ENCODE results near the gene PLVAP. TPM values are rescaled to one million over a fixed set of nuclear protein-coding genes. Genes with fewer than 3 reads are reported as not detected.

Gene PLVAP
- total and polyA plus RNA-seq, 9 of the 15 experiments (the other 6 are each of a cell fraction or from before 2014, with no cell fraction given), result 0.09 to 0.84 (median 0.51) TPM; not detected in 4

DNA sequence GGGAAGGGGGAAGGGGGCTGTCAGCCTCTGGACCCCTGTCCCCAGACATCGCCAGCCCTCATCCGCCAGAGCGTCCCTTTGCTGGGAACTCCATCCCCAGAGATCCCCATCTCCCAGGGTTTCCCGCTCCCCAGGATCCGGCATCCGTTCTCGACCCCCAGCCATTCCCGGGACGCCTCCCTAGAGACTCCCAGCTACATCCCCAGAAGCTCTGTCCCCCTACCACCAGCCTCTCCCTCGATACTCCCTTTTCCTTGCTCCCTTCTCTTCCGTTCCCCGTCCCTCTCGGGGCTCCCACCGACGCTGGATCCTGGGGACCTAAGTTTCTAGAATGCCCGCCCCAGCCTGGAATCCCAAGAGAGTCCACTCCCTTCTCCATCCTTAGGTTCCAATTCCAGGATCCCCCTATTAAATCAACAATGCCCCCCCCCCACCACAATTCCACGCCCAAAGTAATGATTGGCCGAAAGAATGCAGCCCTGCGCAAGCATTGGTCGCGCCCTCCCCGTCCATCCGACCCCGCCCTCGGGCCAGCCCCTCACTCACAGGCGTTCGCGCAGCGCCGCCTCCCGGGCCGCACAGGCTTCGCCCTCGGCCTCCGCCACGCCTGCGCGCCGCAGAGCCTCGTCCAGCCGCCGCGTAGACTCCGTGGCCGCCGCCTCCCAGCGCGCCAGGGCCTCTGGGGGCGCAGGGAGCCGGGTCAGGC is 13.7 kb upstream of the PLVAP start (continued):
- TF ChIP-seq, protein P1, sequence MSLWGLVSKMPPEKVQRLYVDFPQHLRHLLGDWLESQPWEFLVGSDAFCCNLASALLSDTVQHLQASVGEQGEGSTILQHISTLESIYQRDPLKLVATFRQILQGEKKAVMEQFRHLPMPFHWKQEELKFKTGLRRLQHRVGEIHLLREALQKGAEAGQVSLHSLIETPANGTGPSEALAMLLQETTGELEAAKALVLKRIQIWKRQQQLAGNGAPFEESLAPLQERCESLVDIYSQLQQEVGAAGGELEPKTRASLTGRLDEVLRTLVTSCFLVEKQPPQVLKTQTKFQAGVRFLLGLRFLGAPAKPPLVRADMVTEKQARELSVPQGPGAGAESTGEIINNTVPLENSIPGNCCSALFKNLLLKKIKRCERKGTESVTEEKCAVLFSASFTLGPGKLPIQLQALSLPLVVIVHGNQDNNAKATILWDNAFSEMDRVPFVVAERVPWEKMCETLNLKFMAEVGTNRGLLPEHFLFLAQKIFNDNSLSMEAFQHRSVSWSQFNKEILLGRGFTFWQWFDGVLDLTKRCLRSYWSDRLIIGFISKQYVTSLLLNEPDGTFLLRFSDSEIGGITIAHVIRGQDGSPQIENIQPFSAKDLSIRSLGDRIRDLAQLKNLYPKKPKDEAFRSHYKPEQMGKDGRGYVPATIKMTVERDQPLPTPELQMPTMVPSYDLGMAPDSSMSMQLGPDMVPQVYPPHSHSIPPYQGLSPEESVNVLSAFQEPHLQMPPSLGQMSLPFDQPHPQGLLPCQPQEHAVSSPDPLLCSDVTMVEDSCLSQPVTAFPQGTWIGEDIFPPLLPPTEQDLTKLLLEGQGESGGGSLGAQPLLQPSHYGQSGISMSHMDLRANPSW (CRISPR knock-in tag; IDR thresholded peaks at IDR 0.05), result no peak
- TF ChIP-seq GABPA (tag; conservative IDR thresholded peaks at IDR 0.05; ENCODE audit: low read depth), result no peak
- TF ChIP-seq ZNF764 (CRISPR knock-in tag; IDR thresholded peaks at IDR 0.05; ENCODE audit: low read depth), result no peak
- TF ChIP-seq RBFOX2 (IDR thresholded peaks at IDR 0.05; ENCODE audit: low read depth, low read length), result peak; percentile 51
- TF ChIP-seq ZBTB1 (CRISPR knock-in tag; IDR thresholded peaks at IDR 0.05; ENCODE audit: borderline replicate concordance, low read depth), result no peak
- TF ChIP-seq EGR1 (conservative IDR thresholded peaks at IDR 0.05), result no peak
- no peak for TF ChIP-seq SAFB2 (IDR thresholded peaks at IDR 0.05; ENCODE audit: borderline replicate concordance, low read depth, low read length, severe bottlenecking)
- no peak for TF ChIP-seq BRD4 (IDR thresholded peaks at IDR 0.05)
- TF ChIP-seq NCOA2 (IDR thresholded peaks at IDR 0.05; ENCODE audit: partially characterized antibody in 2 of 2), result no peak
- 0 out of 2 replicates have a peak, but pooled peaks have one; percentile 10 for TF ChIP-seq TCF3 (CRISPR knock-in tag; IDR thresholded peaks at IDR 0.05)
- peak; percentile 54 for TF ChIP-seq FIP1L1 (IDR thresholded peaks at IDR 0.05; ENCODE audit: low read depth, low read length, poor library complexity, severe bottlenecking)
- no peak for TF ChIP-seq SMARCE1 (IDR thresholded peaks at IDR 0.05)
- peak; percentile 80 to 82 for TF ChIP-seq RAD21 (CRISPR knock-in tag; conservative IDR thresholded peaks at IDR 0.05 in 1 of 2, IDR thresholded peaks at IDR 0.05 in 1 of 2)
- TF ChIP-seq, protein P2, sequence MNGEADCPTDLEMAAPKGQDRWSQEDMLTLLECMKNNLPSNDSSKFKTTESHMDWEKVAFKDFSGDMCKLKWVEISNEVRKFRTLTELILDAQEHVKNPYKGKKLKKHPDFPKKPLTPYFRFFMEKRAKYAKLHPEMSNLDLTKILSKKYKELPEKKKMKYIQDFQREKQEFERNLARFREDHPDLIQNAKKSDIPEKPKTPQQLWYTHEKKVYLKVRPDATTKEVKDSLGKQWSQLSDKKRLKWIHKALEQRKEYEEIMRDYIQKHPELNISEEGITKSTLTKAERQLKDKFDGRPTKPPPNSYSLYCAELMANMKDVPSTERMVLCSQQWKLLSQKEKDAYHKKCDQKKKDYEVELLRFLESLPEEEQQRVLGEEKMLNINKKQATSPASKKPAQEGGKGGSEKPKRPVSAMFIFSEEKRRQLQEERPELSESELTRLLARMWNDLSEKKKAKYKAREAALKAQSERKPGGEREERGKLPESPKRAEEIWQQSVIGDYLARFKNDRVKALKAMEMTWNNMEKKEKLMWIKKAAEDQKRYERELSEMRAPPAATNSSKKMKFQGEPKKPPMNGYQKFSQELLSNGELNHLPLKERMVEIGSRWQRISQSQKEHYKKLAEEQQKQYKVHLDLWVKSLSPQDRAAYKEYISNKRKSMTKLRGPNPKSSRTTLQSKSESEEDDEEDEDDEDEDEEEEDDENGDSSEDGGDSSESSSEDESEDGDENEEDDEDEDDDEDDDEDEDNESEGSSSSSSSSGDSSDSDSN (IDR thresholded peaks at IDR 0.05; ENCODE audit: borderline replicate concordance in 1 of 2, low read depth in 2 of 2, low read length in 2 of 2), result 0 out of 4 replicates have a peak, but pooled peaks of 1 of the 2 experiments have one; percentile 34
- no peak for TF ChIP-seq NCOR1 (IDR thresholded peaks at IDR 0.05)
- TF ChIP-seq, protein P3, sequence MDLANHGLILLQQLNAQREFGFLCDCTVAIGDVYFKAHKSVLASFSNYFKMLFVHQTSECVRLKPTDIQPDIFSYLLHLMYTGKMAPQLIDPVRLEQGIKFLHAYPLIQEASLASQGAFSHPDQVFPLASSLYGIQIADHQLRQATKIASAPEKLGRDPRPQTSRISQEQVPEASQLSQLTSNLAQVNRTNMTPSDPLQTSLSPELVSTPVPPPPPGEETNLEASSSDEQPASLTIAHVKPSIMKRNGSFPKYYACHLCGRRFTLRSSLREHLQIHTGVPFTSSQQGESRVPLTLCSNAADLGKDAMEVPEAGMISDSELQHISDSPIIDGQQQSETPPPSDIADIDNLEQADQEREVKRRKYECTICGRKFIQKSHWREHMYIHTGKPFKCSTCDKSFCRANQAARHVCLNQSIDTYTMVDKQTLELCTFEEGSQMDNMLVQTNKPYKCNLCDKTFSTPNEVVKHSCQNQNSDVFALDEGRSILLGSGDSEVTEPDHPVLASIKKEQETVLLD (IDR thresholded peaks at IDR 0.05), result 0 out of 2 replicates have a peak, but pooled peaks have one; percentile 52
- 0 out of 2 replicates have a peak, but pooled peaks have one; percentile 19 for TF ChIP-seq ESRRA (IDR thresholded peaks at IDR 0.05; ENCODE audit: borderline replicate concordance, low read depth)
- TF ChIP-seq ATF7 (IDR thresholded peaks at IDR 0.05), result peak; percentile 61; the same call in 1 of the 2 replicates
- no peak for TF ChIP-seq KDM2B (CRISPR knock-in tag; IDR thresholded peaks at IDR 0.05)
- peak; percentile 37; the same call in 1 of the 2 replicates for TF ChIP-seq JUND (IDR thresholded peaks at IDR 0.05; ENCODE audit: borderline replicate concordance, low read depth, low read length)
- TF ChIP-seq JUND (tag; IDR thresholded peaks at IDR 0.05; ENCODE audit: borderline replicate concordance, low read depth, low read length), result no peak; the same call in 2 of the 3 replicates
- no peak for TF ChIP-seq TFAM (CRISPR knock-in tag; conservative IDR thresholded peaks at IDR 0.05)

Data from K562 (cell line).